Ishikawa (cell line): ENCODE measurements around the gene BTN1A1.

Source experiments
- CEBPB ChIP-seq: IDR thresholded peaks from 2 replicates; pipeline ENCODE4 v1.6.1; 2012
- CREB1 ChIP-seq: IDR thresholded peaks from 2 replicates; pipeline ENCODE4 v1.6.1; 2012; ENCODE audit warnings: low read depth
- EGR1 ChIP-seq: IDR thresholded peaks from 2 replicates; pipeline ENCODE4 v1.6.1; 2012
- EP300 ChIP-seq: IDR thresholded peaks from 2 replicates; pipeline ENCODE4 v1.6.1; 2012; ENCODE audit warnings: borderline replicate concordance
- FOXM1 ChIP-seq: IDR thresholded peaks from 2 replicates; pipeline ENCODE4 v1.6.1; 2012; ENCODE audit warnings: low read depth, borderline replicate concordance
- NFIC ChIP-seq: IDR thresholded peaks from 2 replicates; pipeline ENCODE4 v1.6.1; 2012
- RAD21 ChIP-seq: IDR thresholded peaks from 2 replicates; pipeline ENCODE4 v1.6.1; 2012; ENCODE audit warnings: low read depth
- TAF1 ChIP-seq: IDR thresholded peaks from 2 replicates; pipeline ENCODE4 v1.6.1; 2012; ENCODE audit warnings: low read depth, mild to moderate bottlenecking
- TCF12 ChIP-seq: IDR thresholded peaks from 2 replicates; pipeline ENCODE4 v1.6.1; 2012; ENCODE audit warnings: low read depth
- TEAD4 ChIP-seq: IDR thresholded peaks from 2 replicates; pipeline ENCODE4 v1.6.1; 2012
- USF1 ChIP-seq: IDR thresholded peaks from 2 replicates; pipeline ENCODE4 v1.6.1; 2012
- YY1 ChIP-seq: IDR thresholded peaks from 2 replicates; pipeline ENCODE4 v1.6.1; 2012; ENCODE audit warnings: low read depth
- ZBTB7A ChIP-seq: IDR thresholded peaks from 2 replicates; pipeline ENCODE4 v1.6.1; 2012; ENCODE audit warnings: low read depth
- TF ChIP-seq, protein P1 (sequence below): IDR thresholded peaks from 2 replicates; pipeline ENCODE4 v1.6.1; 2012
- TF ChIP-seq, protein P2 (sequence below): IDR thresholded peaks from 2 replicates; pipeline ENCODE4 v1.6.1; 2012; ENCODE audit warnings: low read depth, mild to moderate bottlenecking

BTN1A1 gene

GRCh38 chr6:26494117-26494516, 6.0 kb upstream of the BTN1A1 start:
- TF ChIP-seq EP300 (no peak), TCF12 (no peak), CEBPB (no peak)
- TF ChIP-seq, protein P1, sequence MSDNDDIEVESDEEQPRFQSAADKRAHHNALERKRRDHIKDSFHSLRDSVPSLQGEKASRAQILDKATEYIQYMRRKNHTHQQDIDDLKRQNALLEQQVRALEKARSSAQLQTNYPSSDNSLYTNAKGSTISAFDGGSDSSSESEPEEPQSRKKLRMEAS = no peak
- TF ChIP-seq, protein P2, sequence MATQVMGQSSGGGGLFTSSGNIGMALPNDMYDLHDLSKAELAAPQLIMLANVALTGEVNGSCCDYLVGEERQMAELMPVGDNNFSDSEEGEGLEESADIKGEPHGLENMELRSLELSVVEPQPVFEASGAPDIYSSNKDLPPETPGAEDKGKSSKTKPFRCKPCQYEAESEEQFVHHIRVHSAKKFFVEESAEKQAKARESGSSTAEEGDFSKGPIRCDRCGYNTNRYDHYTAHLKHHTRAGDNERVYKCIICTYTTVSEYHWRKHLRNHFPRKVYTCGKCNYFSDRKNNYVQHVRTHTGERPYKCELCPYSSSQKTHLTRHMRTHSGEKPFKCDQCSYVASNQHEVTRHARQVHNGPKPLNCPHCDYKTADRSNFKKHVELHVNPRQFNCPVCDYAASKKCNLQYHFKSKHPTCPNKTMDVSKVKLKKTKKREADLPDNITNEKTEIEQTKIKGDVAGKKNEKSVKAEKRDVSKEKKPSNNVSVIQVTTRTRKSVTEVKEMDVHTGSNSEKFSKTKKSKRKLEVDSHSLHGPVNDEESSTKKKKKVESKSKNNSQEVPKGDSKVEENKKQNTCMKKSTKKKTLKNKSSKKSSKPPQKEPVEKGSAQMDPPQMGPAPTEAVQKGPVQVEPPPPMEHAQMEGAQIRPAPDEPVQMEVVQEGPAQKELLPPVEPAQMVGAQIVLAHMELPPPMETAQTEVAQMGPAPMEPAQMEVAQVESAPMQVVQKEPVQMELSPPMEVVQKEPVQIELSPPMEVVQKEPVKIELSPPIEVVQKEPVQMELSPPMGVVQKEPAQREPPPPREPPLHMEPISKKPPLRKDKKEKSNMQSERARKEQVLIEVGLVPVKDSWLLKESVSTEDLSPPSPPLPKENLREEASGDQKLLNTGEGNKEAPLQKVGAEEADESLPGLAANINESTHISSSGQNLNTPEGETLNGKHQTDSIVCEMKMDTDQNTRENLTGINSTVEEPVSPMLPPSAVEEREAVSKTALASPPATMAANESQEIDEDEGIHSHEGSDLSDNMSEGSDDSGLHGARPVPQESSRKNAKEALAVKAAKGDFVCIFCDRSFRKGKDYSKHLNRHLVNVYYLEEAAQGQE = no peak

DNA sequence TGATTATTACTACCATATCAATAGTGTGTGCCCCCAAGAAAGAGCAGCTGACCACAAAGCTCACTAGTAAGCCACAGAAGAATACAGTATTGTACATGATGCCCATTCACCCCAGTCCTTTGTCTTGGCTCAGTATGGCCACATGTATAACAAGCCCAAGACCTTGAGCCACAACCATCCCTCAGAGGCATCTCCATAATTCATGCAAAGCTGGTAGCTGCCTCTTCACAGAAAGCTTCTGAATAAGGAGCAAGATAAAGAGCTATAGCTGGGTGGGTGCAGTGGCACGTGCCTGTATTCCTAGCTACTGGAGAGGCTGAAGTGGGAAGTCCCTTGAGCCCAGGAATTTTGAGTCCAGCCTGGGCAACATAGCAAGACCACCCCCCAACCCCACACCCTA, 4.8 kb upstream of the BTN1A1 start:
- TF ChIP-seq FOXM1 (no peak), YY1 (no peak), EGR1 (no peak)

- TF ChIP-seq TCF12 (no peak), RAD21 (no peak), EGR1 (no peak), USF1 (no peak), ZBTB7A (no peak), TEAD4 (no peak), NFIC (no peak), EP300 (no peak), CEBPB (no peak), FOXM1 (no peak), YY1 (no peak), CREB1 (no peak), TAF1 (no peak)
- TF ChIP-seq, protein P2 = no peak
- TF ChIP-seq, protein P1 = no peak
These were observed 2.5 kb upstream of the BTN1A1 start for GRCh38 chr6:26497610-26498009.

DNA sequence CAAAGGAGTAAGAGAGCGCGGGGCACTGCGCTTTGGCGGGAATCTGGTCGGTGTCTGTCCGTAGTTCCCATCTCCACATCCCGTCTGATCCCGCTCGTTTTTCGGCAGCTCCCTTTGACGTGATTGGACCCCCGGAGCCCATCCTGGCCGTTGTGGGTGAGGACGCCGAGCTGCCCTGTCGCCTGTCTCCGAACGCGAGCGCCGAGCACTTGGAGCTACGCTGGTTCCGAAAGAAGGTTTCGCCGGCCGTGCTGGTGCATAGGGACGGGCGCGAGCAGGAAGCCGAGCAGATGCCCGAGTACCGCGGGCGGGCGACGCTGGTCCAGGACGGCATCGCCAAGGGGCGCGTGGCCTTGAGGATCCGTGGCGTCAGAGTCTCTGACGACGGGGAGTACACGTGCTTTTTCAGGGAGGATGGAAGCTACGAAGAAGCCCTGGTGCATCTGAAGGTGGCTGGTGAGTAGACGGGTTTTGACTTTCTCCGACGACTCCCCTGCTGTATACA, 1.4 kb downstream of the BTN1A1 start:
- TF ChIP-seq EP300 = no peak
- no peak for TF ChIP-seq CEBPB
- no peak for TF ChIP-seq FOXM1
- TF ChIP-seq NFIC = no peak
- no peak for TF ChIP-seq RAD21
- TF ChIP-seq TAF1 = no peak
- TF ChIP-seq CREB1 = no peak
- TF ChIP-seq, protein P2 = no peak

GRCh38 chr6:26502165-26502564, 2.1 kb downstream of the BTN1A1 start:
- TF ChIP-seq EP300 = no peak
- no peak for TF ChIP-seq NFIC
- no peak for TF ChIP-seq USF1
- no peak for TF ChIP-seq RAD21
- TF ChIP-seq ZBTB7A = no peak
- no peak for TF ChIP-seq EGR1
- no peak for TF ChIP-seq CREB1
- no peak for TF ChIP-seq TCF12
- TF ChIP-seq, protein P2 = no peak
- no peak for TF ChIP-seq YY1
